CD4-positive, alpha-beta memory T cell (primary cell): ENCODE data around the gene SLC10A7. TPM values are rescaled to one million over a fixed set of nuclear protein-coding genes. Genes with fewer than 3 reads are reported as not detected.
A peak's percentile ranks its signal among the peaks of the same experiment; 100 is the strongest.

Source experiments
- CTCF ChIA-PET: fragments of 350-600 bp; sonication (Branson Sonifier 250); formaldehyde crosslinking; loops from one replicate; lab custom pipeline; 2021; ENCODE audit warnings: inconsistent platforms; ENCODE audit not compliant: partially characterized antibody; lab: Charles Lee
- POLR2A ChIA-PET: fragments of 350-600 bp; sonication (Branson Sonifier 250); formaldehyde crosslinking; loops from one replicate; lab custom pipeline; 2021; ENCODE audit not compliant: partially characterized antibody; lab: Charles Lee
- DNase-seq, 5 donors: peaks; one replicate each; pipeline versions ENCODE4 v3.0.0 to v3.0.0-alpha.2; 2020 to 2022; ENCODE audit warnings: mixed read lengths in 1 of 5
- H3K27ac ChIP-seq: one replicate; pipeline ENCODE4 v1.7.0; 2013; ENCODE audit warnings: low read depth, low read length
- H3K27me3 ChIP-seq: 2 replicates; pipeline ENCODE4 v1.7.0; 2013; ENCODE audit warnings: mild to moderate bottlenecking, low read length, moderate library complexity; ENCODE audit not compliant: insufficient read depth
- H3K36me3 ChIP-seq: 2 replicates; pipeline ENCODE4 v1.7.0; 2013; ENCODE audit warnings: mild to moderate bottlenecking, low read length, moderate library complexity; ENCODE audit not compliant: insufficient read depth
- H3K4me1 ChIP-seq: 2 replicates; pipeline ENCODE4 v1.7.0; 2013; ENCODE audit warnings: mild to moderate bottlenecking, low read length, moderate library complexity; ENCODE audit not compliant: insufficient read depth
- H3K4me3 ChIP-seq, 2 donors: one replicate each; pipeline ENCODE4 v1.7.0; 2013; ENCODE audit warnings: low read length in 2 of 2, mild to moderate bottlenecking in 1 of 2
- H3K9me3 ChIP-seq, 2 donors: one replicate each; pipeline ENCODE4 v1.7.0; 2013; ENCODE audit warnings: low read length in 2 of 2, control low read depth in 1 of 2; ENCODE audit not compliant: control insufficient read depth in 1 of 2
- H3K27ac Mint-ChIP-seq, 7 donors: one replicate each; pipeline ENCODE4 v1.8.0; 2020 to 2021; ENCODE audit warnings: mixed read lengths in 7 of 7, mild to moderate bottlenecking in 6 of 7, inconsistent platforms in 3 of 7, moderate library complexity in 3 of 7
- H3K27me3 Mint-ChIP-seq, 2 donors: one replicate each; pipeline ENCODE4 v1.8.0; 2020 to 2021; ENCODE audit warnings: mixed read lengths in 2 of 2
- H3K36me3 Mint-ChIP-seq, 2 donors: one replicate each; pipeline ENCODE4 v1.8.0; 2020 to 2021; ENCODE audit warnings: mixed read lengths in 2 of 2, inconsistent platforms in 1 of 2, mild to moderate bottlenecking in 1 of 2
- H3K4me1 Mint-ChIP-seq, 4 donors: one replicate each; pipeline ENCODE4 v1.8.0; 2020 to 2021; ENCODE audit warnings: mixed read lengths in 4 of 4, mild to moderate bottlenecking in 1 of 4
- H3K4me3 Mint-ChIP-seq, 8 donors: one replicate each; pipeline ENCODE4 v1.8.0; 2020 to 2021; ENCODE audit warnings: mixed read lengths in 8 of 8, mild to moderate bottlenecking in 7 of 8, moderate library complexity in 6 of 8, inconsistent platforms in 3 of 8
- H3K9me3 Mint-ChIP-seq, 8 donors: one replicate each; pipeline ENCODE4 v1.8.0; 2020 to 2021; ENCODE audit warnings: mixed read lengths in 8 of 8, mild to moderate bottlenecking in 5 of 8, inconsistent platforms in 3 of 8, moderate library complexity in 1 of 8
- intact Hi-C: fragments of 100-400 bp; cut with micrococcal nuclease; formaldehyde crosslinking; loops from one replicate; pipeline ENCODE4 v1.15.1; 2023
- polyA plus RNA-seq, 2 donors: library from polyadenylated mRNA; unstranded; fragments of 300-500 nt; fragmentation: Illumina TruSeq; gene quantifications; one replicate each; pipeline ENCODE4 v1.2.3, GENCODE V29; 2021
- total RNA-seq, 2 experiments: library from RNA; stranded (reverse); gene quantifications; one replicate each; pipeline ENCODE4 v1.2.3, GENCODE V29; 2021

Gene SLC10A7
- total and polyA plus RNA-seq, 4 experiments from 2014 or later, result 9.0 to 17.7 (median 10.1) TPM

- DNase-seq, result no peak
- Mint-ChIP-seq H3K9me3 (no peaks in the 10 kb centered on the region), H3K36me3 (peaks cover 23 to 27% of the 10 kb centered on the region in 2 donors), H3K27ac (no peak overlapping the region), H3K4me1 (no peaks in the 10 kb centered on the region), H3K4me3 (no peak overlapping the region), H3K27me3 (no peaks in the 10 kb centered on the region)
- no peak overlapping the region for H3K27ac ChIP-seq
- POLR2A ChIA-PET, result no interaction called here
- no peaks in the 10 kb centered on the region for H3K9me3 ChIP-seq
- H3K36me3 ChIP-seq, result no peaks in the 10 kb centered on the region
- CTCF ChIA-PET, result no interaction called here
- no peaks in the 10 kb centered on the region for H3K4me1 ChIP-seq
- H3K27me3 ChIP-seq, result no peaks in the 10 kb centered on the region
- no peak overlapping the region for H3K4me3 ChIP-seq
- intact Hi-C loops, result no loop called here
Measured at GRCh38 chr4:146256328-146256727, 265.4 kb downstream of the SLC10A7 start.

GRCh38 chr4:146255874-146256273 lies 265.9 kb downstream of the SLC10A7 start:
- Mint-ChIP-seq H3K27me3 (no peaks in the 10 kb centered on the region), H3K9me3 (no peaks in the 10 kb centered on the region), H3K4me3 (no peak overlapping the region), H3K27ac (no peak overlapping the region), H3K4me1 (no peaks in the 10 kb centered on the region), H3K36me3 (peaks cover 23 to 27% of the 10 kb centered on the region in 2 donors)
- ChIA-PET POLR2A (no interaction called here), CTCF (no interaction called here)
- no peak for DNase-seq
- H3K36me3 ChIP-seq, result no peaks in the 10 kb centered on the region
- no peaks in the 10 kb centered on the region for H3K9me3 ChIP-seq
- no peaks in the 10 kb centered on the region for H3K4me1 ChIP-seq
- no peak overlapping the region for H3K27ac ChIP-seq
- H3K4me3 ChIP-seq, result no peak overlapping the region
- intact Hi-C loops, result no loop called here
- no peaks in the 10 kb centered on the region for H3K27me3 ChIP-seq

- Mint-ChIP-seq H3K36me3 (peaks cover 23 to 27% of the 10 kb centered on the region in 2 donors), H3K9me3 (no peaks in the 10 kb centered on the region), H3K27me3 (no peaks in the 10 kb centered on the region), H3K4me3 (no peak overlapping the region), H3K27ac (no peak overlapping the region), H3K4me1 (no peaks in the 10 kb centered on the region)
- CTCF ChIA-PET, result no interaction called here
- no peaks in the 10 kb centered on the region for H3K36me3 ChIP-seq
- intact Hi-C loops, result no loop called here
- no peaks in the 10 kb centered on the region for H3K27me3 ChIP-seq
- no peaks in the 10 kb centered on the region for H3K9me3 ChIP-seq
- no peak overlapping the region for H3K27ac ChIP-seq
- no peaks in the 10 kb centered on the region for H3K4me1 ChIP-seq
- H3K4me3 ChIP-seq, result no peak overlapping the region
- no peak for DNase-seq
- POLR2A ChIA-PET, result no interaction called here
Measured at GRCh38 chr4:146255463-146255862, 266.3 kb downstream of the SLC10A7 start.

GRCh38 chr4:146252969-146253611 lies 268.6 kb downstream of the SLC10A7 start:
- Mint-ChIP-seq H3K27ac (no peak overlapping the region), H3K9me3 (no peaks in the 10 kb centered on the region), H3K36me3 (peaks cover 15 to 21% of the 10 kb centered on the region in 2 donors), H3K4me3 (no peak overlapping the region), H3K4me1 (no peaks in the 10 kb centered on the region), H3K27me3 (no peaks in the 10 kb centered on the region)
- Histone ChIP-seq H3K36me3 (no peaks in the 10 kb centered on the region), H3K4me1 (no peaks in the 10 kb centered on the region), H3K27me3 (no peaks in the 10 kb centered on the region), H3K9me3 (no peaks in the 10 kb centered on the region), H3K4me3 (no peak overlapping the region), H3K27ac (no peak overlapping the region)
- ChIA-PET POLR2A (no interaction called here), CTCF (interaction anchor here (1.4 kb wide), 1 partner anchor 14 kb away, joined by 3 read pairs; no protein-coding TSS in a partner anchor)
- no peak for DNase-seq
- intact Hi-C loops, result no loop called here

GRCh38 chr4:146247356-146247755 lies 274.4 kb downstream of the SLC10A7 start:
- no peaks in the 10 kb centered on the region for H3K9me3 ChIP-seq
- Mint-ChIP-seq H3K27me3 (peaks cover 1 to 5% of the 10 kb centered on the region in 2 donors), H3K36me3 (peaks cover 0 to 4% of the 10 kb centered on the region in 2 donors), H3K9me3 (no peaks in the 10 kb centered on the region), H3K4me1 (peaks cover 5 to 13% (median 6%) of the 10 kb centered on the region in 4 donors), H3K4me3 (peak overlapping the region in 1 of 8 donors; percentile 4), H3K27ac (no peak overlapping the region)
- no peaks in the 10 kb centered on the region for H3K27me3 ChIP-seq
- no peaks in the 10 kb centered on the region for H3K36me3 ChIP-seq
- intact Hi-C loops, result no loop called here
- ChIA-PET CTCF (interaction anchor here (1.5 kb wide), 1 partner anchor 16 kb away, joined by 3 read pairs; no protein-coding TSS in a partner anchor), POLR2A (no interaction called here)
- H3K4me3 ChIP-seq, result no peak overlapping the region
- DNase-seq, result no peak
- H3K27ac ChIP-seq, result no peak overlapping the region
- peaks cover 10% of the 10 kb centered on the region for H3K4me1 ChIP-seq

- no peaks in the 10 kb centered on the region for H3K36me3 Mint-ChIP-seq
- no peak overlapping the region for H3K4me3 Mint-ChIP-seq
- H3K36me3 ChIP-seq, result no peaks in the 10 kb centered on the region
- CTCF ChIA-PET, result no interaction called here
- H3K9me3 ChIP-seq, result no peaks in the 10 kb centered on the region
- no peaks in the 10 kb centered on the region for H3K27me3 ChIP-seq
- H3K9me3 Mint-ChIP-seq, result no peaks in the 10 kb centered on the region
- DNase-seq, result no peak
- POLR2A ChIA-PET, result no interaction called here
- peaks cover 8 to 16% (median 9%) of the 10 kb centered on the region in 4 donors for H3K4me1 Mint-ChIP-seq
- no peak overlapping the region for H3K27ac Mint-ChIP-seq
- peaks cover 10% of the 10 kb centered on the region for H3K4me1 ChIP-seq
- H3K27me3 Mint-ChIP-seq, result peaks cover 4 to 5% of the 10 kb centered on the region in 2 donors
- H3K4me3 ChIP-seq, result no peak overlapping the region
- no peak overlapping the region for H3K27ac ChIP-seq
- intact Hi-C loops, result no loop called here
Measured at GRCh38 chr4:146246381-146246780, 275.4 kb downstream of the SLC10A7 start.

GRCh38 chr4:146245850-146246249 lies 275.9 kb downstream of the SLC10A7 start:
- Histone ChIP-seq H3K27me3 (no peaks in the 10 kb centered on the region), H3K4me1 (peaks cover 10% of the 10 kb centered on the region), H3K4me3 (no peak overlapping the region), H3K27ac (no peak overlapping the region), H3K9me3 (no peaks in the 10 kb centered on the region), H3K36me3 (no peaks in the 10 kb centered on the region)
- Mint-ChIP-seq H3K36me3 (no peaks in the 10 kb centered on the region), H3K4me3 (no peak overlapping the region), H3K9me3 (no peaks in the 10 kb centered on the region), H3K27me3 (peaks cover 4 to 5% of the 10 kb centered on the region in 2 donors), H3K27ac (no peak overlapping the region), H3K4me1 (peaks cover 8 to 16% (median 9%) of the 10 kb centered on the region in 4 donors)
- no peak for DNase-seq
- POLR2A ChIA-PET, result no interaction called here
- CTCF ChIA-PET, result interaction anchor here (1.8 kb wide), 1 partner anchor 8 kb away, joined by 4 read pairs; no protein-coding TSS in a partner anchor
- intact Hi-C loops, result no loop called here
